GM19238 (cell line): ENCODE data around the gene EXOSC5.
"Not testable (repeated sequence)": the region's sequence is repeated elsewhere in the genome, so short reads cannot be mapped to it uniquely, and the experiment has no call there.

Source experiments
- DNase-seq: peaks from one replicate; pipeline ENCODE4 v3.0.0; 2011; ENCODE audit warnings: low spot score; ENCODE audit not compliant: insufficient read length

Gene EXOSC5

GRCh38 chr19:41351339-41352245 is 45.6 kb downstream of the EXOSC5 start:
- DNase-seq, result no peak

- no peak for DNase-seq
These were observed 46.3 kb downstream of the EXOSC5 start for GRCh38 chr19:41350735-41351338.

GRCh38 chr19:41346916-41347315 is 50.2 kb downstream of the EXOSC5 start:
- DNase-seq, result not testable (repeated sequence)

DNA sequence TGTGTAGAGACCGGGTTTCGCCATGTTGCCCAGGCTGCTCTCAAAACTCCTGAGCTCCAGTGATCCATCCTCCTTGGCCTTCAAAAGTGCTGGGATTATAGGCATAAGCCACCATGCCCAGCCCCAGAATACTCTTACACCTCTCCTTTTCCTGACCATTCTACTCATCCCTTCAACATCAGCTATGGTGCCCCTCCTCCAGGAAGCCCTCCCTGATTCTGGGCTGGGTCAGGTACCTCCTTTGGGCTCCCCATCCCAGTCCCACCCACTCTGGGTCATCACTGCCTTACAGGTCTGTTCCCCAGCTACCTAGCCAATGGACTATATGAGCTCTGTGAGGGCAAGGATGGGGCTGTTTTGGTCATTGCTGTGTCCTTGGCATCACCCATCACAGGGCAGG is 53.0 kb downstream of the EXOSC5 start:
- DNase-seq, result no peak

GRCh38 chr19:41341669-41342490 is 55.3 kb downstream of the EXOSC5 start:
- DNase-seq, result no peak

- DNase-seq, result no peak
These were observed 57.2 kb downstream of the EXOSC5 start for GRCh38 chr19:41339936-41340335.
